GM23248 (cell line): ENCODE measurements around the gene NOTCH2.

Experiments
- EZH2 ChIP-seq: fragments of 200-600 bp; sonication (generic); IDR thresholded peaks from 2 replicates; pipeline ENCODE4 v1.6.1; 2018; ENCODE audit warnings: antibody characterized with exemption, mild to moderate bottlenecking; ENCODE audit not compliant: insufficient read depth, poor library complexity, severe bottlenecking
- EZH2phosphoT487 ChIP-seq: fragments of 200-600 bp; sonication (generic); IDR thresholded peaks from 2 replicates; pipeline ENCODE4 v1.6.1; 2018; ENCODE audit warnings: antibody characterized with exemption, moderate library complexity, mild to moderate bottlenecking, low read depth; ENCODE audit not compliant: insufficient read depth

DNA sequence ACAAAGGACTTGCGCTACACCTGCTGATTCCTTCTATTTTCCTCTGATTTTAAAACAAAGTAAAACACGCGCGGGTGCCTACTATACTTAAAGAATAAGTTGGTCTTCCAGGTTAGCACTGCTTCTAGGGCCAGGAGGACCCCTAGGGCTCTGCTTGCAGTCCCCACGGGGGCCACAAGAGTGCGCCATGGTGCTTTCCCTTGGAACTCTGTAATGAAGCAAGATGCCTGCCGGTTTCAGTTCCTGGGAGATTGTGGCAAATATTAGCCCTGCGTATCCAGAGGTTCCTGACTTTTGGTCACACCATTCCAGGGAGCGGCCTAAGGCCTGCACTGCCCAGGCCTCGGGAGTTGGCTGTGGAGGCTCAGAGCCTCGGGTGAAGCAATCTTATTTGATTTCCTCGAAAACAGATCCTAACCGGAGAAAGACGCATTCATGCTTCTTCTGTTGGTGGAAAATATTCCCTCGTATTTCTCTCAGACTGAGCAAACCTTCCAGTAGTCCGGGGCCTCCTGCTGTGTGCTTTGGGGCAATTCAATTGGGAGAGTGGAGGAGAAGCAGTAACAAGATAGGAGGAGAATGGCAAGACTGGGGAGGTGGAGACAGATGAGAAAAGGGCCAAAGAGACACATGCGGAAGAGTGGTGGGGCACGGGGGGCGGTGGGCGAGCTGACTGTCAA lies 198.4 kb downstream of the NOTCH2 start:
- no peak for TF ChIP-seq EZH2phosphoT487
- no peak for TF ChIP-seq EZH2
